ENCODE measurements around the gene CLSTN2. TPM values are rescaled to one million over a fixed set of nuclear protein-coding genes. Genes with fewer than 3 reads are reported as not detected.

Gene CLSTN2
- total RNA-seq, 4 donors from 2014 or later = 3.7 to 9.5 (median 7.4) TPM

DNA sequence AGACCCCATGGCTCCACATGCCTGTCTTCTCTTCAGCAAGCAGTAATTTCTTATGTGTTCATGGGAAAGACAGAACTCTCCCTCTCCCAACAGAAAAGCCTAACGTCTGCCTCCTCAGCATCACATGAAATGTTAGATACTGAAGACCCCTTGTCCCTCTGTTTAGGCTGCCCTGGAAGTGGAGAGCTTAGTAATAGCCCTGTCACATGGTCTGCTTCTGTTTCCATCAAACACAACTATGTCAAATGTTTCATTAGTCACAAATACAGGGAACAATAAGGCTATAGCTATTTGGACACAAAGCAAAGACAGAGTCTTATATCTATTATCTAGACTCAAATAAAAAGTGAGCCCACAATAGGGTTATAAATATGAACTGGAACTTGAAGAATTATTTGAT lies 552.6 kb downstream of the CLSTN2 start:
- H3K27ac ChIP-seq (replicated peaks in 1 of 4) = no peak overlapping the region
- intact Hi-C loops (cut with DNase I) = no loop called here
- H3K4me1 ChIP-seq = no peaks in the 10 kb centered on the region
- TF ChIP-seq EP300 (IDR thresholded peaks at IDR 0.05) (no peak), POLR2AphosphoS5 (IDR thresholded peaks at IDR 0.05) (no peak), POLR2A (IDR thresholded peaks at IDR 0.05; ENCODE audit: low read depth) (no peak)
- TF ChIP-seq, protein P1, sequence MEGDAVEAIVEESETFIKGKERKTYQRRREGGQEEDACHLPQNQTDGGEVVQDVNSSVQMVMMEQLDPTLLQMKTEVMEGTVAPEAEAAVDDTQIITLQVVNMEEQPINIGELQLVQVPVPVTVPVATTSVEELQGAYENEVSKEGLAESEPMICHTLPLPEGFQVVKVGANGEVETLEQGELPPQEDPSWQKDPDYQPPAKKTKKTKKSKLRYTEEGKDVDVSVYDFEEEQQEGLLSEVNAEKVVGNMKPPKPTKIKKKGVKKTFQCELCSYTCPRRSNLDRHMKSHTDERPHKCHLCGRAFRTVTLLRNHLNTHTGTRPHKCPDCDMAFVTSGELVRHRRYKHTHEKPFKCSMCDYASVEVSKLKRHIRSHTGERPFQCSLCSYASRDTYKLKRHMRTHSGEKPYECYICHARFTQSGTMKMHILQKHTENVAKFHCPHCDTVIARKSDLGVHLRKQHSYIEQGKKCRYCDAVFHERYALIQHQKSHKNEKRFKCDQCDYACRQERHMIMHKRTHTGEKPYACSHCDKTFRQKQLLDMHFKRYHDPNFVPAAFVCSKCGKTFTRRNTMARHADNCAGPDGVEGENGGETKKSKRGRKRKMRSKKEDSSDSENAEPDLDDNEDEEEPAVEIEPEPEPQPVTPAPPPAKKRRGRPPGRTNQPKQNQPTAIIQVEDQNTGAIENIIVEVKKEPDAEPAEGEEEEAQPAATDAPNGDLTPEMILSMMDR (IDR thresholded peaks at IDR 0.05) = no peak
- no peak overlapping the region for H3K4me3 ChIP-seq
- peaks cover 0 to 5% (median 0%) of the 10 kb centered on the region in 4 donors for H3K9me3 ChIP-seq
- H3K27me3 ChIP-seq = no peaks in the 10 kb centered on the region
- DNase-seq (ENCODE audit: extremely low spot score) = no peak
- WGBS = 55% methylated on average over 1 of the region's 1 CpG
- no peaks in the 10 kb centered on the region for H3K36me3 ChIP-seq

DNA sequence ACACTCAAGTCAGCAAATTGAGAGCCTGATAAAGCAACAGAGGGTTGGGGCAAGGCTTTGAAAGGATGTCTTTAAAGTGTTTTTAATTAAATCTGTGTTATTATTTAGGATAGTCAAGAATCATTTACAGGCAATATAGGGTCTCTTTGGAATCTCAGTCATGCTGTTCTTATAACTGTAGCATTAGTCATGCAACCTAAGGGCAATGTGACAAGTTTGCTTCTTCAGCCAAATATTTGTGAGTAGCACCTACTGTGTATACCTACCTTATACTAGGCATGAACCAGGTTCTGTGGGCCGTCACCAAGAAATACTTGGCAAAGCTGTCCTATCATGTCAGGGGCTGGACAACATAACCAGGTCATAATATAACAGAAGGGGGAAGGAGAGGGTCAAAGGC lies 558.3 kb downstream of the CLSTN2 start:
- no peaks in the 10 kb centered on the region for H3K36me3 ChIP-seq
- 100% methylated on average over 1 of the region's 1 CpG for WGBS
- intact Hi-C loops (cut with DNase I) = no loop called here

DNA sequence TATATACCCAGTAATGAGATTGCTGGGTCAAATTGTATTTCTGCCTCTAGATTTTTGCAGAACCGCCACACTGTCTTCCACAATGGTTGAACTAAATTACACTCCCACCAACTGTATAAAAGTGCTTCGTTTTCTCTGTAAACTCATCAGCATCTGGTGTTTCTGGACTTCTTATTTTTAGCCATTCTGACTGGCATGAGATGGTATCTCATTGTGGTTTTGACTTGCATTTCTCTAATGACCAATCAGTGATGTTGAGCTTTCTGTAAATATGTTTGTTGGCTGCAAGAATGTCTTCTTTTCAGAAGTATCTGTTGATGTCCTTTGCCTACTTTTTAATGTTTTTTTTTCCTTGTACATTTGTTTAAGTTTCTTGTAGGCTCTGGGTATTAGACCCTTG lies 560.0 kb downstream of the CLSTN2 start:
- Histone ChIP-seq H3K4me3 (no peak overlapping the region), H3K36me3 (no peaks in the 10 kb centered on the region), H3K27ac (replicated peaks in 1 of 4) (no peak overlapping the region), H3K27me3 (no peaks in the 10 kb centered on the region), H3K9me3 (no peaks in the 10 kb centered on the region), H3K4me1 (no peaks in the 10 kb centered on the region)
- no peak for DNase-seq (ENCODE audit: extremely low spot score)
- WGBS = 83% methylated on average over 2 of the region's 2 CpGs
- intact Hi-C loops (cut with DNase I) = no loop called here
- TF ChIP-seq, protein P1 (IDR thresholded peaks at IDR 0.05) = no peak
- TF ChIP-seq POLR2A (IDR thresholded peaks at IDR 0.05; ENCODE audit: low read depth) (no peak), EP300 (IDR thresholded peaks at IDR 0.05) (no peak), POLR2AphosphoS5 (IDR thresholded peaks at IDR 0.05) (no peak)

More for the DNA sequence above, 558.3 kb downstream of the CLSTN2 start:
- DNase-seq (ENCODE audit: extremely low spot score) = no peak
- Histone ChIP-seq H3K27ac (replicated peaks in 1 of 4) (no peak overlapping the region), H3K27me3 (no peaks in the 10 kb centered on the region), H3K4me3 (no peak overlapping the region), H3K4me1 (no peaks in the 10 kb centered on the region), H3K9me3 (no peaks in the 10 kb centered on the region)
- TF ChIP-seq, protein P1 (IDR thresholded peaks at IDR 0.05) = no peak

DNA sequence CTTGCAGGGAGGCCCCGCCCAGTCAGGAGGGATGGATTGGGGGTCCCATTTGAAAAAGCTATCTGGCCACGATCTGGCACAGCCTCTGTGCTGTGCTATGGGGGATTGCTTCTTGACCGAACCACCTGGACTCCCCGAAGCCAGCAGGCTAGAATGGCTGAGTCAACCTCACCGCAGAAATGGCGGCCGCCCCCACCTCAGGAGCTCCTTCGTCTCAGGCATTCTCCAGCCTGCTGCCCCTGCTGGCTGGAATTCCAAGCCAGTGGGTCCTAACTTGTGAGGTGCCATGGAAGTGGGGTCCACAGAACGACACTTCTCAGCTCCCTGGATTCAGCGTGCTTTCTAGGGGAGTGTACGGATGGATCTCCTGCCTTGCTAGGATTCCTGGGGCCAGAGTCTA lies 562.3 kb downstream of the CLSTN2 start:
- no peak for DNase-seq (ENCODE audit: extremely low spot score)
- no peaks in the 10 kb centered on the region for H3K9me3 ChIP-seq
- no peaks in the 10 kb centered on the region for H3K36me3 ChIP-seq
- H3K27me3 ChIP-seq = no peaks in the 10 kb centered on the region
- WGBS = 89% methylated on average over 7 of the region's 11 CpGs
- H3K4me3 ChIP-seq = no peak overlapping the region
- intact Hi-C loops (cut with DNase I) = no loop called here
- H3K27ac ChIP-seq (replicated peaks in 1 of 4) = no peak overlapping the region
- TF ChIP-seq POLR2AphosphoS5 (IDR thresholded peaks at IDR 0.05) = no peak
- no peak for TF ChIP-seq POLR2A (IDR thresholded peaks at IDR 0.05; ENCODE audit: low read depth)
- TF ChIP-seq EP300 (IDR thresholded peaks at IDR 0.05) = no peak
- H3K4me1 ChIP-seq = no peaks in the 10 kb centered on the region

DNA sequence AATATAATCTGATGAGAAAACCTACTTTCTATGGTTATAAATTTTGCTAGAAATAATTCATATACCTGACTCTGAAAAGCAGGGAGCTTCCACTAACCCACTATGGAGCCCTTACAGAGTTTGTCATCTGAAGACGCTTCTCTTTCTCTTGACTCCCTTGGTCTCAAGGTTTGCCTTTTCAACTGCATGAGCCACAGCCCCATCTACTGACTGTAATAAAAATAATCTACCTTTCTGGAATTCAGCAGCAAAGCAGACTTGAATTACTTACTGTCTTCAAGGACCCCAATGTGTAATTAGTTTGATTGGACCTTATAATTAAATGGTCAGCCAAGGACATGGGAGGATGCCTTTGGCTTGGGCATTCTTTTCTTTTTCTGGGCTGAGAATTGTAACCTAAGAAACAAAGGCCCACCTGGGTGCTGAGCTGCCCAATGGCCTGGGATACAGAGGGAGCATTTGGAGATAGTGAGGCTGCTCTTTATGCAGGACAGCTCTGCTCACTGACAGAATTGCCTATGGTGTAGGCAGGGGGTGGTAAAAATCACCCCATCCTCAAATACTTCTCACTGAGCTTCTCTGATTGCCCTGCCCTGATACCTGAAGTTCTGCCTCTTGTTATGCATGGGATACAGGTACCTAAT lies 564.3 kb downstream of the CLSTN2 start:
- Histone ChIP-seq H3K27me3 (no peaks in the 10 kb centered on the region), H3K9me3 (no peaks in the 10 kb centered on the region), H3K4me1 (no peaks in the 10 kb centered on the region), H3K4me3 (no peak overlapping the region), H3K36me3 (no peaks in the 10 kb centered on the region), H3K27ac (replicated peaks in 1 of 4) (no peak overlapping the region)
- WGBS = 15% methylated on average over 1 of the region's 1 CpG
- TF ChIP-seq POLR2AphosphoS5 (IDR thresholded peaks at IDR 0.05) = no peak
- TF ChIP-seq, protein P1 (IDR thresholded peaks at IDR 0.05) = peak in 2 of 3 experiments; percentile 7 to 19
- TF ChIP-seq EP300 (IDR thresholded peaks at IDR 0.05) = no peak
- intact Hi-C loops (cut with DNase I) = no loop called here
- DNase-seq (ENCODE audit: extremely low spot score) = peak; percentile 50

All from esophagus muscularis mucosa (tissue), 4 donors.